SIG-M5 treated with dmso at 0.1 percent for 504 hours (cell line): Measurements from ENCODE around the gene FGF18.
"Not testable (repeated sequence)": the region's sequence is repeated elsewhere in the genome, so short reads cannot be mapped to it uniquely, and the experiment has no call there.

ENCODE experiments used
- DNase-seq: peaks from one replicate; lab custom pipeline; 2025; ENCODE audit not compliant: unreplicated experiment; lab: John Stamatoyannopoulos, UW

The FGF18 gene

DNA sequence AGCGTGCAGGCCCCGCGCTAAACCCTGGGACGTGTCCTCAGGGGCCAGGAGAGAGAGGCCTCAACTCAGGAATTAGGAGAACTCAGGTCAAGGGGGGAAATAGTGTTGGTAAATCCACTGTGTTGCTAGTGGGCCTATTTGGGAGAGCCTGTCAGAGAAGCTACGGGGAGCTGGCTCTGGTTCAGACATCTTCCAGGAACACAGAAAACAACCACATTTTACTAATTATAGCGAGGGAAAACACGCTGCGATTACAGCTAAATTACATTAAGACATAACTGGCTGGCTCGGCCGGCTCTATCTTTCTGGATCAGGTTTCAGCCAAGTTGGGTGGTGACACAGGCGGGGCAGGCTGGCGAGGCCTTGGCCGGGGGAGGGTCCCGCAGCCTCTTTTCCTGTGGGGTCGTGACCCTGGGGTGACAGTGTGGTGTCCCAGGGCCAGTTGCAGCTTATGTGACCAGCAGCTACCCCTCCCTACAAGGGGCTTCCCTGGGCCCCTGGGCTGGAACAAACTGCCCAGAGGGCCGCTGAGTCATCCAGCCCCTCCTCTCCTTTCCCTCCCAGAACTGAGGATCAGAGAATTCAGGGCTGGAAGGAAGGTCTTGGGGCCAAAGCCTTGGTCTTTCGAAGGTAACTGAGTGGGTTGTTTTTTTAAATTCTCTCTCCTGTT is 75.1 kb downstream of the FGF18 start:
- no peak for DNase-seq

DNA sequence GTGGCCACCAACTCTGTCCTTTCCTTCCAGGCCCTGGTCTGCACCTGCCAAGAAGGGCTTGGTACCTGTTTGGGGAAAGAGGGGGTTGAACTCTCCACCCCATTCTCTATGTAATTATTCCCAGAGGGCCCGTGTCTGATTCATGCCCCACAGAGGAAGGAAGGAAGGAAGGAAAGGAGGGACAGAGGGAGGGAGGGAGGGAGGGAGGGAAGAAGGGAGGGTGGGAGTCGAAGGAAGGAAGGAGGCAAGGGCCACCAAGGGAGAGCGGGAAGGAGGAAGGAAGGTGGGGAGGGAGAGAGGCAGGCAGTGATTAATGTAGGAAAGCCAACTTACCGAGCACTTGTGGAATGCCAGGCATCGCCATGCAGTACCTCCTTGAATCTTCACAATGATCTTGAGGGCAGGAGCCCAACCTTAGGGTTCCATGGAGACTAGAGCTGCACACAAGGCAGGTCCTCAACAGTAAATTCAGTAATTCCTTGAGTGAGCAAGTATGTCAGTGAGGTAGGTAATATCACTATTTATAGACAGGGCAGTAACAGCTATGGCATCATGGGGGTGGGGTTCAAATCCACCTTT is 75.8 kb downstream of the FGF18 start:
- DNase-seq, result no peak

DNA sequence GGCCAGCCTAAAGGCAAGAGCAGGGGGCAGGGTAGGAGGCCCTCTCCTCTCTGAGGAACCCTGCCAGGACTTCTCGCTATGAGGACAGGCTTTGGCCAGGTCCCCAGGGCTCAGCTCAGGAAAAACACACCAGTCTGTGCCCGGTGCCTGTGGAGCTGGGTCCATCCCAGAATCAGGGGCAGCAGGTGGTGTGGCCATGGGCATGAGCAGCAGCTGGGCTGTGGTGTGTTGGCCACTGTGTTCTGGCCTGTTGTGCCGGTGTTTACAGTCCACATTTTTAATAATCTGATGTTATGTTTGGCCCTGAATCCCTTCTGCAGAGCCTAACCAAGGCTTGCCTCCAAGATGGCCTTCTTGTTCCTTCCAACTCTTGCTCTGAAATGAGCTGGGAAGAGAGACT is 77.0 kb downstream of the FGF18 start:
- no peak for DNase-seq

DNA sequence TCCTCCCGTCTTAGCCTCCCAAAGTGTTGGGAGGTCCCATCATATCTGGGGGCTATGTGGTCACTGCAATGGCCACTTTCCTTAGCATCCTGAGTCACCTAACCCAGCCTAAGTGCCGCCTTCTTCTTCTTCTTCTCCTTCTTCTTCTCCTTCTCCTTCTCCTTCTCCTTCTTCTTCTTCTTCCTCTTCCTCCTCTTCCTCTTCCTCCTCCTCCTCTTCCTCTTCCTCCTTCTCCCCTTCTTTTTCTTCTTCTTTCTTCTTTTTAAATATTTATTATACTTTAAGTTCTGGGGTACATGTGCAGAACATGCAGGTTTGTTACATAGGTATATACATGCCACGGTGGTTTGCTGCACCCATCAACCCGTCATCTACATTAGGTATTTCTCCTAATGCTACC is 78.0 kb downstream of the FGF18 start:
- DNase-seq, result not testable (repeated sequence)

DNA sequence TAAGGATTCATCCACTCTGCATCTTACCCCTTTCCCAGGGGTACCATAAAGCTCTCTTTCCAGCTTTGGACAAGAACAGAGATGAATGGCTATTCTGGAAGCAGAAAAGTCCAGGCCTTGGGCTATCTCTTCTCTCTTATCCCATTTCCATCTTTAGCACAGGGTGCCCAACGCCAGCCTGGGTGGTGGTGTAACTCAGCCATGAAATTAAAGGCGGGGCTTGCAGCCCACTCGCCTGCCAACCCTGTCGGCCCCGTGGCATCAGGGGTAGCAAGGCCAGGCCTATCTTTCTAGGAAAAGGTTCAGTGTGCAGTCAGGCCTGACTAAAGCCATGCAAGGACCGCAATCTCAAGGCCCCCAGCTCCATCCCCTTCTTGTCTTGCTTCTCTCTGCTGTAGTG is 78.7 kb downstream of the FGF18 start:
- DNase-seq, result no peak

DNA sequence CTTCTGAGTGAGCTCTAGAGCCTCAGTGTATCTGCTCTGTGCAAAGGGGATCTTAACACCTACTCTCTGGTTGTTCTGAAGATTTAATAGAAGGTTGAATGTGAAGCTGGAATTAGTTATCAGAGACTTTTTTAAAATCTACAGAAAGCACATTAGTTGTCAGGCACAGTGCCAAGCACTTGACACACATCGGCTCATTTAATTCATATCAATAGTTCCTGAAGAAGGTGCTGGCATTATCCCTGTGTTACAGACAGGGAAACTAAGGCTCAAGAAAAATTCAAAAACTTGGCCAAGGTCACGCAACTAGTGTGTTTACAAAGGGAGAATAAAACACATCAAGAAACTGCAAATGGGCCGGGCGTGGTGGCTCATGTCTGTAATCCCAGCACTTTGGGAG is 80.2 kb downstream of the FGF18 start:
- no peak for DNase-seq

DNA sequence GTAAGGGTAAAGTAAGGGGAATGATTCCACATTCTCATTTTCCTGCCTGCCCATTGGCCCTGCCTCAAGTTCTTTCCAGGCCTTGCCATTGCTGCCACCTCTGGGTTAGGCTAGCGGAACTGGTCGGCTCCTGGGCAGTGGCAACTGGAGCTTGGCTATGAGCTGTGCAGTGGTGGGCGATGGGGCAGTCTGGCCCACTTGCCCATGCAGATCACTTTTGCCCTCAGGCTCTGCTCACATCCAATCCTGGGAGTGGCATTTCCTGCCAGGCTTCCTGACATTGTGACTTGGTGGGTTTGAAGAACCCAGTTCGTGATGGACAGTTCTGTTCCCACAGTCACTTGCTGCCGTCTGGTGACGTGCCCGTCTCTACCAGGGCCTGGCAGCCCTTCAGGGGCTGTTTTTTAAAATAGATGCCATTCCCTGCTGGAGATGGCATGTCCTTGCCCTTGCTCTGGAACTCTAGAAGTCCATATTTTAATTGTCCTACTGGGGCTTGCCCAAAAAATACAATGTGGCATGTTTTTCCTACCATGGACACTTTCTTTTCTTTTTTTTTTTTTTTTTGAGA is 86.1 kb downstream of the FGF18 start:
- DNase-seq, result no peak

DNA sequence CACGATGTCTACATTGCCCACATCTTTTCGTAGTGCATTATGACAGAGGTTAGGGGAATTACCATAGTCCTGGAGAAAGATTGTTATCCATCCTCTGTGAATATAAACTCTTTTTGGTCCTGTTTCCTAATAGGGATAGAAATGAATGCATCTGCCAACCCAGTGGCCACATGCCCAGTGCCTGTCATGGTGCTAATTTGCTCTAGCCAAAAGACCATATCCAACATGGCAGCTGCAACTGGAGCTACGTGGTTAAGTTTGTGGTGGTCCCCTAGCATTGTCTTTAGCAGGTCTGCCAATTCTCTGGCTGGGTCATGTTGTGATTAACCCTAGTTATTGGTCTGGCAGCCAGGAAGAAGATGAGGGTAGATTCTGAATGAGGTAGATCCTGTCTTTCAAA is 87.5 kb downstream of the FGF18 start:
- no peak for DNase-seq
